ENCODE data around the gene TP53BP2. TPM values are rescaled to one million over a fixed set of nuclear protein-coding genes. Genes with fewer than 3 reads are reported as not detected.
A peak's percentile ranks its signal among the peaks of the same experiment; 100 is the strongest.
"Not testable (repeated sequence)": the region's sequence is repeated elsewhere in the genome, so short reads cannot be mapped to it uniquely, and the experiment has no call there.

Gene TP53BP2
- total RNA-seq, 2 experiments from 2014 or later: 28.3 to 34.5 TPM

- Mint-ChIP-seq H3K4me3 (no peak overlapping the region), H3K9me3 (no peaks in the 10 kb centered on the region), H3K4me1 (ENCODE audit: low read depth) (peaks cover 3% of the 10 kb centered on the region), H3K27ac (no peak overlapping the region), H3K36me3 (ENCODE audit: low read depth) (peaks cover 3% of the 10 kb centered on the region), H3K27me3 (no peaks in the 10 kb centered on the region)
- CTCF ChIA-PET: interaction anchor here (1.2 to 3.3 kb wide), 4 partner anchors 10 to 43 kb away, joined by 3 to 20 read pairs (median 4); partner anchors contain the start of gene CAPN2
- POLR2A ChIA-PET: interaction anchor here (0.7 to 1.1 kb wide), 3 partner anchors 10 to 17 kb away, joined by 3 read pairs; no protein-coding TSS in a partner anchor
- no peak for TF ChIP-seq CTCF (IDR thresholded peaks at IDR 0.05)
- DNase-seq (no peak), ATAC-seq (no peak)
- intact Hi-C loops (cut with micrococcal nuclease): no loop called here
These were observed 107.0 kb downstream of the TP53BP2 start for GRCh38 chr1:223738465-223739365.

GRCh38 chr1:223737342-223737741, 108.4 kb downstream of the TP53BP2 start:
- CTCF ChIA-PET: interaction anchor here (1.4 to 3.3 kb wide), 2 partner anchors 11 to 25 kb away, joined by 3 to 20 read pairs; partner anchors contain the start of gene CAPN2
- intact Hi-C loops (cut with micrococcal nuclease): no loop called here
- Mint-ChIP-seq H3K36me3 (ENCODE audit: low read depth) (no peaks in the 10 kb centered on the region), H3K27ac (no peak overlapping the region), H3K9me3 (no peaks in the 10 kb centered on the region), H3K27me3 (no peaks in the 10 kb centered on the region), H3K4me3 (no peak overlapping the region), H3K4me1 (ENCODE audit: low read depth) (peaks cover 3% of the 10 kb centered on the region)
- TF ChIP-seq CTCF (IDR thresholded peaks at IDR 0.05): no peak
- POLR2A ChIA-PET: interaction anchor here (1.0 kb wide), 1 partner anchor 8 kb away, joined by 3 read pairs; no protein-coding TSS in a partner anchor
- DNase-seq: no peak
- ATAC-seq: no peak

GRCh38 chr1:223736638-223737037, 109.1 kb downstream of the TP53BP2 start:
- POLR2A ChIA-PET; DNase-seq; H3K9me3 Mint-ChIP-seq; H3K27ac Mint-ChIP-seq; ATAC-seq; H3K4me3 Mint-ChIP-seq; H3K4me1 Mint-ChIP-seq (ENCODE audit: low read depth); intact Hi-C loops (cut with micrococcal nuclease); H3K36me3 Mint-ChIP-seq (ENCODE audit: low read depth); H3K27me3 Mint-ChIP-seq: not testable (repeated sequence)
- CTCF ChIA-PET: interaction anchor here (3.3 kb wide), 1 partner anchor 12 kb away, joined by 20 read pairs; no protein-coding TSS in a partner anchor

GRCh38 chr1:223733898-223734852, 111.6 kb downstream of the TP53BP2 start:
- H3K4me3 Mint-ChIP-seq: no peak overlapping the region
- H3K36me3 Mint-ChIP-seq (ENCODE audit: low read depth): peaks cover 7% of the 10 kb centered on the region
- no peak for ATAC-seq
- no peaks in the 10 kb centered on the region for H3K27me3 Mint-ChIP-seq
- no peak for TF ChIP-seq CTCF (IDR thresholded peaks at IDR 0.05)
- H3K4me1 Mint-ChIP-seq (ENCODE audit: low read depth): peaks cover 18% of the 10 kb centered on the region
- intact Hi-C loops (cut with micrococcal nuclease): no loop called here
- no peak for DNase-seq
- CTCF ChIA-PET: interaction anchor here (1.4 to 2.8 kb wide), 2 partner anchors 15 to 35 kb away, joined by 4 to 12 read pairs; no protein-coding TSS in a partner anchor
- no peaks in the 10 kb centered on the region for H3K9me3 Mint-ChIP-seq
- peak overlapping the region; percentile 16 for H3K27ac Mint-ChIP-seq
- POLR2A ChIA-PET: interaction anchor here (2.0 kb wide), 1 partner anchor 18 kb away, joined by 7 read pairs; no protein-coding TSS in a partner anchor

Measured in activated CD8-positive, alpha-beta T cell treated with anti-CD3 and anti-CD28 coated beads for 36 hours (primary cell).